ENCODE measurements around the gene CCT3.
"Not testable (repeated sequence)": the region's sequence is repeated elsewhere in the genome, so short reads cannot be mapped to it uniquely, and the experiment has no call there.

The CCT3 gene

DNA sequence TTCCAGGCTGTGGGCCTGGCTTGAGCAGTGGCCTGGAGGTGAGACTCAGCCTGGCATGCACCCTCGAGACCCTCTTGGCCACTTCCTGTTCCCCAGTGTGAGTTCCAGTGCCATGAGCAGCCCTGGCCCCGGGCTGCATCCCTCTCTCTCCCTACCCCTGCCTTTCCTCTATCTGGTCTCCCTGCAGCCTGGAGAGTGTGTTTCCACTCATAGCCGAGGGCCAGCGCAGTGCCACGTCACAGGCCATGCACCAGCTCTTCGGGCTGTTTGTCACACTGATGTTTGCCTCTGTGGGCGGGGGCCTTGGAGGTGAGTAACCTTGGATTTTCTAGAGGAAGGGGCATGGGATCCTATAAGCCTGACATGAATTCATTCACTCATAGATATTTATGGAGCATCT is 44.5 kb upstream of the CCT3 start:
- TF ChIP-seq SPI1 (IDR thresholded peaks at IDR 0.05; ENCODE audit: low read depth, low read length), result no peak
- TF ChIP-seq POLR2AphosphoS5 (IDR thresholded peaks at IDR 0.05; ENCODE audit: low read depth, low read length), result no peak
- TF ChIP-seq PAX5 (IDR thresholded peaks at IDR 0.05; ENCODE audit: insufficient read depth, low read length, severe bottlenecking), result no peak
- no peak for TF ChIP-seq POU2F2 (IDR thresholded peaks at IDR 0.05; ENCODE audit: low read depth, low read length)
- TF ChIP-seq TAF1 (IDR thresholded peaks at IDR 0.05; ENCODE audit: low read depth, low read length), result no peak
- TF ChIP-seq POLR2A (IDR thresholded peaks at IDR 0.05; ENCODE audit: low read depth, low read length), result no peak
- FAIRE-seq (no peak), DNase-seq (ENCODE audit: insufficient read length, low spot score) (no peak)

DNA sequence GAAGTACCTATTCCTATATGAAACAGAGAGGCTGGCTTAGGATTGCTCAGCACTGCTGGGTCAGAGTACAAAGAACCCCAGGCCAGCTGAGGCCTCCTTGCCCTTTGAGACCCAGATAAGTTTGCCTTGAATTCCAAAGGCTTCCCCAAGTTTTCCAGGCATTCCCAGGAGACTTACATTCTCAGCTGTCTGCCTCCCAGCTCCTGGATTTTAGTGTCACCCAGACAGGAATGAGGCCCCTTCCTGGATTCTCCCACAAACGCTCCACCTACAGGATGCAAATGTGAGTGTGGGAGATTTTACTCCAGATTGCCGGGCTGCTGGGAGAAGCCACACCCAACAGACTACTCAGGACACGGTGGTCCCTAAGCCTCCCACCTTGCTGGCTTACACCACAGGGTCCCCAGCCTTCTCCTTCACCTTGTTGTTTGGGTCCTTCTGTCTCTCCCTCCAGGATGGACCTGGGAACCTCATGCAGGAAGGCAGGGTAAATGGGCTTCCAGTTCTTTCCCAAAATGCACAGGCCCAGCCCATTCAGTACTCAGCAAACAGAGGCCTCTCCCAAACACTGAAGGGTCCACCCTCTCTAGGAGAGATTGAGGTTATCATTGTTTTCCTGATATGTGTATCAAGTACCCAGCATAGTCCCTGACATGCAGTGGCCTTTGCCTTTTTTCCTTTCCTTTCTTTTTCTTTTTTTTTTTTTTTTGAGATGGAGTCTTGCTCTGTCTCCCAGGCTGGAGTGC is 41.5 kb upstream of the CCT3 start:
- DNase-seq (ENCODE audit: insufficient read length, low spot score) (no peak), FAIRE-seq (no peak)
- TF ChIP-seq POLR2AphosphoS5 (IDR thresholded peaks at IDR 0.05; ENCODE audit: low read depth, low read length) (no peak), TAF1 (IDR thresholded peaks at IDR 0.05; ENCODE audit: low read depth, low read length) (no peak), PAX5 (IDR thresholded peaks at IDR 0.05; ENCODE audit: insufficient read depth, low read length, severe bottlenecking) (no peak), POU2F2 (IDR thresholded peaks at IDR 0.05; ENCODE audit: low read depth, low read length) (no peak), POLR2A (IDR thresholded peaks at IDR 0.05; ENCODE audit: low read depth, low read length) (no peak), SPI1 (IDR thresholded peaks at IDR 0.05; ENCODE audit: low read depth, low read length) (no peak)

DNA sequence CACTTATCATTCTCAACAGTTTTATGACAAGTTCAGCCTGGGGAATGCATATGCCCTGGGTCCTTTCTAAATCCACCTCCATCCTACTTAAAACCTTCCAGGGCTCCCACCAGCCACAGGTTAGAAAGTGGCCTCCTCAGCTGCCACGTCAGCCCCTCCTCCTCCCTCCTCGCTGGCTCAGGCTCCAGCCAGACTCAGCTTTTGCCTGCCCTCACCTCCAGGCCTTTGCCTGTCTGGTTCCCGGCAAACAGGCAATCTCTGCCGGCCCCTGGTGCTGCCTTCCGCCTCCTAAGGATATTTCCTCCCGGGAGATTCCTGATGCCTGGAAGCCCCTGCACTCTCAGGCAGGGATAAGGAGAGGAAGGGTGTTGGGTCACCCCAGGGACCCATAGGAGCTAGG is 40.5 kb upstream of the CCT3 start:
- FAIRE-seq (no peak), DNase-seq (ENCODE audit: insufficient read length, low spot score) (no peak)
- no peak for TF ChIP-seq POLR2AphosphoS5 (IDR thresholded peaks at IDR 0.05; ENCODE audit: low read depth, low read length)
- TF ChIP-seq SPI1 (IDR thresholded peaks at IDR 0.05; ENCODE audit: low read depth, low read length), result no peak
- no peak for TF ChIP-seq PAX5 (IDR thresholded peaks at IDR 0.05; ENCODE audit: insufficient read depth, low read length, severe bottlenecking)
- no peak for TF ChIP-seq POLR2A (IDR thresholded peaks at IDR 0.05; ENCODE audit: low read depth, low read length)
- no peak for TF ChIP-seq POU2F2 (IDR thresholded peaks at IDR 0.05; ENCODE audit: low read depth, low read length)
- TF ChIP-seq TAF1 (IDR thresholded peaks at IDR 0.05; ENCODE audit: low read depth, low read length), result no peak

DNA sequence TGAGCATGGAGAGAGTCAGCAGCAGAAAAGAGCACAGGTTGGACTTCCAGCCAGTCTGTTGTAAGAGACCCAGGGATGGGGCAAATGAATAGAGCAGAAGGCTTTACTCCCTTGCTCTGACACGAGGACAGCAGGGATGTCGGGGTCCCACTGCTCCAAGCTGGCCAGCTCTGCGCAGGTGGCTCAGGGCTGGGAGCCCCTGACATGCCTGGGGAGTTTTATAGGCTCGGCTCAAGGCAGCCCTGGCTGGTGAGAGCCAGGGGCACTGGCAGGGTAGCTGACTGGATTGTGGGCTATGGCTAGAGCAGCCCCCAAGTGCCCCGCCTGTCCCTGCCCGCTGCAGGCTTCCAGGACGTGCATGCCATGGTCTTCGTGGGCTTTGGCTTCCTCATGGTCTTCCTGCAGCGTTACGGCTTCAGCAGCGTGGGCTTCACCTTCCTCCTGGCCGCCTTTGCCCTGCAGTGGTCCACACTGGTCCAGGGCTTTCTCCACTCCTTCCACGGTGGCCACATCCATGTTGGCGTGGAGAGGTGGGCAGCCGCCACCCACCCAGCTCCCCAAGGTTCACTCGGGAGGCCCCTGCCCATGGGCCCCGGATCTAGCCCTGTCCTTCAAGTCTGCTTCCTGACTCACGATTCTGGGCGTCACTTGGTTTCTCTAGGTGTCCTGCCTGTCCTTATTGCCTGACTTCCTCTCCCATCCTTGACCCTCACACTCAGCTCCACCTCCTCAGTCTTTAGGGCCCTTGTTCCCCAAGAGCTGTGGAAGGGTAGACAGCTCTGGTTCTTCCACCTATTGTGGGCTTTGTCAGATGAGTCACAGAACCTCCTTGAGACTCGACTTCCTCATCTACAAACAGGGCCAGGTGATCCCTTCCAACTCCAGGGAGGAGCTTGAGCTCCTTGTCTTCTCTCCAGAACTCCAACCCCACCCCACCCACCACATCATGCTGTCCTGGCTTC is 39.1 kb upstream of the CCT3 start:
- DNase-seq (ENCODE audit: insufficient read length, low spot score), result no peak
- FAIRE-seq, result no peak
- TF ChIP-seq SPI1 (IDR thresholded peaks at IDR 0.05; ENCODE audit: low read depth, low read length), result no peak
- TF ChIP-seq PAX5 (IDR thresholded peaks at IDR 0.05; ENCODE audit: insufficient read depth, low read length, severe bottlenecking), result no peak
- no peak for TF ChIP-seq POLR2AphosphoS5 (IDR thresholded peaks at IDR 0.05; ENCODE audit: low read depth, low read length)
- TF ChIP-seq POLR2A (IDR thresholded peaks at IDR 0.05; ENCODE audit: low read depth, low read length), result no peak

DNA sequence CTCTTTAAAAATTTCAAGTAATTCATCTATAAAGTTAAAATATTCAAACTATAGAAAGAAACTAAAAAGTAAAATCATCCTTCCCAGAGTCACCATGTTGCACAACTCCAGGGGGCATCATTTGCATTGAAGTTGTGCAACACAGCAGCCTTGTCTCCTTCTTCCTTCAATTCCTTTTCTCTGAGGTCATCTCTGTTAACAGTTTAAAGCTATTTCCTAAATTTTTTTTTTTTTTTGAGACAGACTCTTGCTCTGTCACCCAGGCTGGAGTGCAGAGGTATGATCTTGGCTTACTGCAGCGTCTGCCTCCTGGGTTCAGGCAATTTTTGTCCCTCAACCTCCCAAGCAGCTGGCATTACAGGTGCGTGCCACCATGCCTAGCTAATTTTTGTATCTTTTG is 38.1 kb upstream of the CCT3 start:
- no peak for FAIRE-seq
- DNase-seq (ENCODE audit: insufficient read length, low spot score), result no peak
- TF ChIP-seq POLR2A (IDR thresholded peaks at IDR 0.05; ENCODE audit: low read depth, low read length) (no peak), POU2F2 (IDR thresholded peaks at IDR 0.05; ENCODE audit: low read depth, low read length) (no peak), TAF1 (IDR thresholded peaks at IDR 0.05; ENCODE audit: low read depth, low read length) (no peak), POLR2AphosphoS5 (IDR thresholded peaks at IDR 0.05; ENCODE audit: low read depth, low read length) (no peak), SPI1 (IDR thresholded peaks at IDR 0.05; ENCODE audit: low read depth, low read length) (no peak), PAX5 (IDR thresholded peaks at IDR 0.05; ENCODE audit: insufficient read depth, low read length, severe bottlenecking) (no peak)

DNA sequence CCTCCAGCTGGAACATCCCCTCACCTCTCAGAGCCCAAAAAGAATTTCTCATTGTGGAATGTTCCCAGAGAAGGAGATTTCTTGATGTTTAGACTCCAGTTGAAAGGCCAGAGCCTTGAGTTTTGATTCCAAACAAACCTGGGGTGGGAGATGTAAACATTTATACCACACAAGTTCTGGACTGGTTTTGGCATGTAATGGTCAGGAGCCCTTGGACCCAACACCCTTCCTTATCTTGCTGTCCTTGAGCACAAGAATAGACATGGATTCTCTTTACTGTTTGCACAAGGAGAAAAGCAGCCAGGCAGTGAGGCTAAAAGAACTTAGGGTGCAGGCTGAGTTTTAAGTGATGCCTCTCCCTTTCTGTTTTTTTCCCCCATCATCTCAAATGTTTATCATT is 35.5 kb upstream of the CCT3 start:
- TF ChIP-seq POLR2AphosphoS5 (IDR thresholded peaks at IDR 0.05; ENCODE audit: low read depth, low read length) (no peak), POLR2A (IDR thresholded peaks at IDR 0.05; ENCODE audit: low read depth, low read length) (no peak), SPI1 (IDR thresholded peaks at IDR 0.05; ENCODE audit: low read depth, low read length) (no peak), PAX5 (IDR thresholded peaks at IDR 0.05; ENCODE audit: insufficient read depth, low read length, severe bottlenecking) (no peak), POU2F2 (IDR thresholded peaks at IDR 0.05; ENCODE audit: low read depth, low read length) (no peak), TAF1 (IDR thresholded peaks at IDR 0.05; ENCODE audit: low read depth, low read length) (no peak)
- no peak for DNase-seq (ENCODE audit: insufficient read length, low spot score)
- FAIRE-seq, result no peak

DNA sequence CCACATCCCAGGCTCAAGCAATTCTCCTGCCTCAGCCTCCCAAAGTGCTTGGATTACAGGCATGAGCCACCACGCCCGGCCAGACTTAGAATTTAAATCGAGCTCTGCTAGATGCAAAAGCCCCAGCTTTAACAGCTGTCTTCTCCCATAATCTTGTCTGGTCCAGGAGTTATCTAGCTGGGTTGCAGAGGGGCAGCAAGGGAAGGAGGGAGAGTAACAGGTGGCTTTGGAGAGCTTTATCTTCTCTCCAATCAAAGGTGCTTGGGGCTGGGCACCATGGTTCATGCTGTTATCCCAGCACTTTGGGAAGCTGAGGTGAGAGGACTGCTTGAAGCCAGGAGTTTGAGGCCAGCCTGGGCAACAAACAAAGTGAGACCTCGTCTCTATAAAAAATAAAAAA is 34.8 kb upstream of the CCT3 start:
- FAIRE-seq (no peak), DNase-seq (ENCODE audit: insufficient read length, low spot score) (no peak)
- TF ChIP-seq PAX5 (IDR thresholded peaks at IDR 0.05; ENCODE audit: insufficient read depth, low read length, severe bottlenecking) (no peak), POLR2A (IDR thresholded peaks at IDR 0.05; ENCODE audit: low read depth, low read length) (no peak), SPI1 (IDR thresholded peaks at IDR 0.05; ENCODE audit: low read depth, low read length) (no peak), POLR2AphosphoS5 (IDR thresholded peaks at IDR 0.05; ENCODE audit: low read depth, low read length) (no peak), TAF1 (IDR thresholded peaks at IDR 0.05; ENCODE audit: low read depth, low read length) (no peak), POU2F2 (IDR thresholded peaks at IDR 0.05; ENCODE audit: low read depth, low read length) (no peak)

DNA sequence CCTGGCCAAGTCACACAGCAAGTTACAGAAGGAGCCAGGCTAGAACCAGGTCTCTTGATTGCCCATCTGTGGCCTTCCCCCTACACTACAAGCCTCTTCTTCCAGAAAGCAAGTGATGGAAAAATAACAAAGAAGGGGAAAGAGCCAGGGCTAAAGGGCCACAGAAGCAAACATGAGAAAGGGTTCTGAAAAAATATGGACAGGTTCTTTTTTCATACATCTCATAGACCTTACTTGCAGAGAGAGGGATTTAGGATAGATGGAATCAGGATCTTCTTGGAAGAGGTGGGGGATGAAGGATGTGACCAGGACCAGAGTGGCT is 34.1 kb upstream of the CCT3 start:
- no peak for DNase-seq (ENCODE audit: insufficient read length, low spot score)
- no peak for FAIRE-seq

DNA sequence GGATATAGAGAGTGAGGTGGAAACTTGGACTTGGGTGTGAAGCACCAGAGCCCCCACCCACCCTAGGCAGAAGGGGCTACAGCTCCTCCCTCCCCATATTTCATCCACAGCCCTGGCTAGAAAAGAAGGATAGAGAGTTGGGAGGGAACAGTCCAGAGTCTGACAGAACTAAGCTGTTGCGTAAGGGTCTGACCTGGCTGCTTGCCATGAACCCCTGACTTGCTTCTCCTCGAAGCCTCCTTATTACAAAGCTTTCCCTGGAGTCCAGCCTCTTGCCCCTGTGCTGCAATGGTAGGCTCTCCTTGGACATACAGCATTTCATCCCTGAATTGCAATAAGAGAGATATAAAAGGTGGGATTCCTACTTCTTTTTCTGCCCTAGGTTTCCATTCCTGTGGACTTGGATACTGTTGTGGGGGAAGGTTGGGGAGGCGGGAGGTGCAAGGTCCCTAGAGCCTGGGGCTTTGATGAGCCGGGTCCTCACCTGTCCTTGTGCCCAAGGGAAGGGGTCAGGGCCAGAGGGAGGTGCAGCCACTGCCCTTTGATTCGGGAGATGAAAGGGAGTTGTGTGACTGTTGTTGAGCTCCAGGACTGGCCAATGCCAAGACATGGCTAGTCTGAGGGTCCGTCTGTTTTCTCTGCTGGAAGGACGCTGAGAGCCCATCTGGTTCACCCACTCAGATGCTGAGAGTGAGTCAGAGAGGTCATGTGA is 33.6 kb upstream of the CCT3 start:
- FAIRE-seq (no peak), DNase-seq (ENCODE audit: insufficient read length, low spot score) (no peak)
- TF ChIP-seq POLR2AphosphoS5 (IDR thresholded peaks at IDR 0.05; ENCODE audit: low read depth, low read length) (no peak), POLR2A (IDR thresholded peaks at IDR 0.05; ENCODE audit: low read depth, low read length) (no peak), SPI1 (IDR thresholded peaks at IDR 0.05; ENCODE audit: low read depth, low read length) (no peak), TAF1 (IDR thresholded peaks at IDR 0.05; ENCODE audit: low read depth, low read length) (no peak), PAX5 (IDR thresholded peaks at IDR 0.05; ENCODE audit: insufficient read depth, low read length, severe bottlenecking) (no peak), POU2F2 (IDR thresholded peaks at IDR 0.05; ENCODE audit: low read depth, low read length) (no peak)

More for the DNA sequence above, 34.1 kb upstream of the CCT3 start:
- no peak for TF ChIP-seq POLR2A (IDR thresholded peaks at IDR 0.05; ENCODE audit: low read depth, low read length)
- no peak for TF ChIP-seq TAF1 (IDR thresholded peaks at IDR 0.05; ENCODE audit: low read depth, low read length)
- no peak for TF ChIP-seq SPI1 (IDR thresholded peaks at IDR 0.05; ENCODE audit: low read depth, low read length)
- TF ChIP-seq POLR2AphosphoS5 (IDR thresholded peaks at IDR 0.05; ENCODE audit: low read depth, low read length), result no peak

DNA sequence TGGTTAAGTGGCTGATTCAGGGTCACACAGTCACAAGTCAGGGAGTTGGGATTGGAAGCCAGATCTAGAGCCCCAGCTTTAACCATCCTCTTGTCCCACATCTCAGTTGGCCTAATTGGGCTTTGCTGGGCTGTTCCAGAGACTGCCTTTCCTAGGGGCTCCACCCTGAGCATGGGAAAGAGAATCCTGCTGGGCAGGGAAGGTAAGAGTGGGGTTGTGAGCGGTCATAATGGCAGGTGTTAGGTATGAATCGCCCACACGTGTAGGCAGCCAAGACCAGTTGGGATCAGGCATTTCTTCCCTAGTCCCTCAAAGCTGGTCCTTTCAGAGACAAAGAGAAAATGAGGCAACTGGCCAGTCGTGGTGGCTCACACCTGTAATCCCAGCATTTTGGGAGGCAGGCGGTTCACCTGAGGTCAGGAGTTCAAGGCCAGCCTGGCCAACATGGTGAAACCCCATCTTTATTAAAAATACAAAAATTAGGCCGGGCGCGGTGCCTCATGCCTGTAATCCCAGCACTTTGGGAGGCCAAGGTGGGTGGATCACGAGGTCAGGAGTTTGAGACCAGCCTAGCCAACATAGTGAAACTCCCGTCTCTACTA is 31.7 kb upstream of the CCT3 start:
- FAIRE-seq; DNase-seq (ENCODE audit: insufficient read length, low spot score): not testable (repeated sequence)

Measured in GM12891 (cell line).